ENCODE results near the gene FAM107A. TPM values are rescaled to one million over a fixed set of nuclear protein-coding genes. Genes with fewer than 3 reads are reported as not detected.
A peak's percentile ranks its signal among the peaks of the same experiment; 100 is the strongest.

The FAM107A gene
- total and polyA plus RNA-seq, 2 of the 13 experiments (the other 11 are each of a cell fraction or from before 2014, with no cell fraction given) = not detected

- TF ChIP-seq, protein P1, sequence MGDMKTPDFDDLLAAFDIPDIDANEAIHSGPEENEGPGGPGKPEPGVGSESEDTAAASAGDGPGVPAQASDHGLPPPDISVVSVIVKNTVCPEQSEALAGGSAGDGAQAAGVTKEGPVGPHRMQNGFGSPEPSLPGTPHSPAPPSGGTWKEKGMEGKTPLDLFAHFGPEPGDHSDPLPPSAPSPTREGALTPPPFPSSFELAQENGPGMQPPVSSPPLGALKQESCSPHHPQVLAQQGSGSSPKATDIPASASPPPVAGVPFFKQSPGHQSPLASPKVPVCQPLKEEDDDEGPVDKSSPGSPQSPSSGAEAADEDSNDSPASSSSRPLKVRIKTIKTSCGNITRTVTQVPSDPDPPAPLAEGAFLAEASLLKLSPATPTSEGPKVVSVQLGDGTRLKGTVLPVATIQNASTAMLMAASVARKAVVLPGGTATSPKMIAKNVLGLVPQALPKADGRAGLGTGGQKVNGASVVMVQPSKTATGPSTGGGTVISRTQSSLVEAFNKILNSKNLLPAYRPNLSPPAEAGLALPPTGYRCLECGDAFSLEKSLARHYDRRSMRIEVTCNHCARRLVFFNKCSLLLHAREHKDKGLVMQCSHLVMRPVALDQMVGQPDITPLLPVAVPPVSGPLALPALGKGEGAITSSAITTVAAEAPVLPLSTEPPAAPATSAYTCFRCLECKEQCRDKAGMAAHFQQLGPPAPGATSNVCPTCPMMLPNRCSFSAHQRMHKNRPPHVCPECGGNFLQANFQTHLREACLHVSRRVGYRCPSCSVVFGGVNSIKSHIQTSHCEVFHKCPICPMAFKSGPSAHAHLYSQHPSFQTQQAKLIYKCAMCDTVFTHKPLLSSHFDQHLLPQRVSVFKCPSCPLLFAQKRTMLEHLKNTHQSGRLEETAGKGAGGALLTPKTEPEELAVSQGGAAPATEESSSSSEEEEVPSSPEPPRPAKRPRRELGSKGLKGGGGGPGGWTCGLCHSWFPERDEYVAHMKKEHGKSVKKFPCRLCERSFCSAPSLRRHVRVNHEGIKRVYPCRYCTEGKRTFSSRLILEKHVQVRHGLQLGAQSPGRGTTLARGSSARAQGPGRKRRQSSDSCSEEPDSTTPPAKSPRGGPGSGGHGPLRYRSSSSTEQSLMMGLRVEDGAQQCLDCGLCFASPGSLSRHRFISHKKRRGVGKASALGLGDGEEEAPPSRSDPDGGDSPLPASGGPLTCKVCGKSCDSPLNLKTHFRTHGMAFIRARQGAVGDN (CRISPR knock-in tag; IDR thresholded peaks at IDR 0.05) = no peak
- no peak for TF ChIP-seq ZFP36 (IDR thresholded peaks at IDR 0.05; ENCODE audit: borderline replicate concordance, low read depth, low read length, partially characterized antibody)
- TF ChIP-seq, protein P2, sequence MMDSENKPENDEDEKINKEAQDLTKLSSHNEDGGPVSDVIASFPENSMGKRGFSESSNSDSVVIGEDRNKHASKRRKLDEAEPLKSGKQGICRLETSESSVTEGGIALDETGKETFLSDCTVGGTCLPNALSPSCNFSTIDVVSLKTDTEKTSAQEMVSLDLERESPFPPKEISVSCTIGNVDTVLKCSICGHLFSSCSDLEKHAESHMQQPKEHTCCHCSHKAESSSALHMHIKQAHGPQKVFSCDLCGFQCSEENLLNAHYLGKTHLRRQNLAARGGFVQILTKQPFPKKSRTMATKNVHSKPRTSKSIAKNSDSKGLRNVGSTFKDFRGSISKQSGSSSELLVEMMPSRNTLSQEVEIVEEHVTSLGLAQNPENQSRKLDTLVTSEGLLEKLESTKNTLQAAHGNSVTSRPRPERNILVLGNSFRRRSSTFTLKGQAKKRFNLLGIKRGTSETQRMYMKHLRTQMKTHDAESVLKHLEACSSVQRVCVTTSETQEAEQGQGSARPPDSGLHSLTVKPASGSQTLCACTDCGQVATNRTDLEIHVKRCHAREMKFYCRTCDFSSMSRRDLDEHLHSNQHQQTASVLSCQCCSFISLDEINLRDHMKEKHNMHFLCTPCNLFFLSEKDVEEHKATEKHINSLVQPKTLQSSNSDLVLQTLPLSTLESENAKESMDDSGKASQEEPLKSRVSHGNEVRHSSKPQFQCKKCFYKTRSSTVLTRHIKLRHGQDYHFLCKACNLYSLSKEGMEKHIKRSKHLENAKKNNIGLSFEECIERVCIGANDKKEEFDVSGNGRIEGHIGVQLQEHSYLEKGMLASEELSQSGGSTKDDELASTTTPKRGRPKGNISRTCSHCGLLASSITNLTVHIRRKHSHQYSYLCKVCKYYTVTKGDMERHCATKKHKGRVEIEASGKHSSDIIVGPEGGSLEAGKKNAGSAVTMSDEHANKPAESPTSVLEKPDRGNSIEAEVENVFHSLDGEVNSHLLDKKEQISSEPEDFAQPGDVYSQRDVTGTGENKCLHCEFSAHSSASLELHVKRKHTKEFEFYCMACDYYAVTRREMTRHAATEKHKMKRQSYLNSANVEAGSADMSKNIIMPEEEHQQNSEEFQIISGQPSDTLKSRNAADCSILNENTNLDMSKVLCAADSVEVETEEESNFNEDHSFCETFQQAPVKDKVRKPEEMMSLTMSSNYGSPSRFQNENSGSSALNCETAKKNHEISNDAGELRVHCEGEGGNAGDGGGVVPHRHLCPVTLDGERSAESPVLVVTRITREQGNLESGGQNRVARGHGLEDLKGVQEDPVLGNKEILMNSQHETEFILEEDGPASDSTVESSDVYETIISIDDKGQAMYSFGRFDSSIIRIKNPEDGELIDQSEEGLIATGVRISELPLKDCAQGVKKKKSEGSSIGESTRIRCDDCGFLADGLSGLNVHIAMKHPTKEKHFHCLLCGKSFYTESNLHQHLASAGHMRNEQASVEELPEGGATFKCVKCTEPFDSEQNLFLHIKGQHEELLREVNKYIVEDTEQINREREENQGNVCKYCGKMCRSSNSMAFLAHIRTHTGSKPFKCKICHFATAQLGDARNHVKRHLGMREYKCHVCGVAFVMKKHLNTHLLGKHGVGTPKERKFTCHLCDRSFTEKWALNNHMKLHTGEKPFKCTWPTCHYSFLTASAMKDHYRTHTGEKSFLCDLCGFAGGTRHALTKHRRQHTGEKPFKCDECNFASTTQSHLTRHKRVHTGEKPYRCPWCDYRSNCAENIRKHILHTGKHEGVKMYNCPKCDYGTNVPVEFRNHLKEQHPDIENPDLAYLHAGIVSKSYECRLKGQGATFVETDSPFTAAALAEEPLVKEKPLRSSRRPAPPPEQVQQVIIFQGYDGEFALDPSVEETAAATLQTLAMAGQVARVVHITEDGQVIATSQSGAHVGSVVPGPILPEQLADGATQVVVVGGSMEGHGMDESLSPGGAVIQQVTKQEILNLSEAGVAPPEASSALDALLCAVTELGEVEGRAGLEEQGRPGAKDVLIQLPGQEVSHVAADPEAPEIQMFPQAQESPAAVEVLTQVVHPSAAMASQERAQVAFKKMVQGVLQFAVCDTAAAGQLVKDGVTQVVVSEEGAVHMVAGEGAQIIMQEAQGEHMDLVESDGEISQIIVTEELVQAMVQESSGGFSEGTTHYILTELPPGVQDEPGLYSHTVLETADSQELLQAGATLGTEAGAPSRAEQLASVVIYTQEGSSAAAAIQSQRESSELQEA (CRISPR knock-in tag; IDR thresholded peaks at IDR 0.05; ENCODE audit: not compliant biosample characterization) = no peak
- no peak for TF ChIP-seq ZNF607 (CRISPR knock-in tag; IDR thresholded peaks at IDR 0.05; ENCODE audit: borderline replicate concordance)
- TF ChIP-seq HIVEP1 (CRISPR knock-in tag; IDR thresholded peaks at IDR 0.05) = no peak
- TF ChIP-seq DDIT3 (CRISPR knock-in tag; IDR thresholded peaks at IDR 0.05) = no peak
- TF ChIP-seq PAXIP1 (CRISPR knock-in tag; conservative IDR thresholded peaks at IDR 0.05) = peak; percentile 93
- 0 out of 2 replicates have a peak, but pooled peaks have one; percentile 23 for TF ChIP-seq ARNTL (CRISPR knock-in tag; IDR thresholded peaks at IDR 0.05)
- TF ChIP-seq CREM (IDR thresholded peaks at IDR 0.05) = peak; percentile 16; the same call in 1 of the 2 replicates
- no peak for TF ChIP-seq CREM (CRISPR knock-in tag; IDR thresholded peaks at IDR 0.05)
- TF ChIP-seq ZMYM4 (CRISPR knock-in tag; IDR thresholded peaks at IDR 0.05) = peak; percentile 19
- peak; percentile 93 for TF ChIP-seq PPARG (CRISPR knock-in tag; conservative IDR thresholded peaks at IDR 0.05)
- TF ChIP-seq ZNF3 (CRISPR knock-in tag; IDR thresholded peaks at IDR 0.05) = no peak
- TF ChIP-seq NPAS2 (CRISPR knock-in tag; IDR thresholded peaks at IDR 0.05; ENCODE audit: borderline replicate concordance) = no peak
Observed at GRCh38 chr3:58518291-58518789, 58.9 kb downstream of the FAM107A start (continued).

Measured in HepG2 (cell line).